ENCODE measurements around the gene GNAT2.

DNA sequence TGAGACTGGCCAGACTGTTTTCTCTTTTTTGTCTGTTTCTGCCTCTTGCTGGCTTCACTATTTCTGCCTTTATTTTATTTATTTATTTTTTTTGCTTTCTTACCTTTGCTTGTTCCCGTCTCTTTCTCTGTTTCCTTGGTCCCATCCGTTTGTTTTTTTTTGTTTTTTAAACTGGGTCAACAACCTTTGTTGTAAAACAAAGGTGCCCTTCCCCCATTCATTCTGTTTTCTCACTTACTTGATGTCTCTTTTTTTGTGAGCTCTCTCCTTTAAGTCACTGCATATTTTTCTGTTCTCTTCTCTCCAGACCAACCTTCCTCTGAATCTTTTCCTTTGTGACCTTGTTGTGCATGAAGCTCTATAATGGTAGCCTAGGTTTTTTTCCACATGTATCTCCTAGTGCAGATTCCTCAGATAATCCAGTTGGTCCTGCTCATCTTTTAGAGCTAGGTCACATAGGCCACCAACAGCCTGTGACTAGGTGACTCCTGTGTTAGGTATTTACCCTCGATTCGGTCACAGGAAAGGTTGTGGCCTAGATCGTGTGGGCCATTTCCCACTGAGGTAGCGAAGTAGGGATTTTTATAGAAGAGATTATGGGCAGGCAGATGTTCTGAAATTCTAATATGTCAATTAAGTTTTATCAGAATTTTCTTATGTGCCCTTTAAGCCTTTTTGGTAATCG lies 55.1 kb downstream of the GNAT2 start:
- TF ChIP-seq, protein P1, sequence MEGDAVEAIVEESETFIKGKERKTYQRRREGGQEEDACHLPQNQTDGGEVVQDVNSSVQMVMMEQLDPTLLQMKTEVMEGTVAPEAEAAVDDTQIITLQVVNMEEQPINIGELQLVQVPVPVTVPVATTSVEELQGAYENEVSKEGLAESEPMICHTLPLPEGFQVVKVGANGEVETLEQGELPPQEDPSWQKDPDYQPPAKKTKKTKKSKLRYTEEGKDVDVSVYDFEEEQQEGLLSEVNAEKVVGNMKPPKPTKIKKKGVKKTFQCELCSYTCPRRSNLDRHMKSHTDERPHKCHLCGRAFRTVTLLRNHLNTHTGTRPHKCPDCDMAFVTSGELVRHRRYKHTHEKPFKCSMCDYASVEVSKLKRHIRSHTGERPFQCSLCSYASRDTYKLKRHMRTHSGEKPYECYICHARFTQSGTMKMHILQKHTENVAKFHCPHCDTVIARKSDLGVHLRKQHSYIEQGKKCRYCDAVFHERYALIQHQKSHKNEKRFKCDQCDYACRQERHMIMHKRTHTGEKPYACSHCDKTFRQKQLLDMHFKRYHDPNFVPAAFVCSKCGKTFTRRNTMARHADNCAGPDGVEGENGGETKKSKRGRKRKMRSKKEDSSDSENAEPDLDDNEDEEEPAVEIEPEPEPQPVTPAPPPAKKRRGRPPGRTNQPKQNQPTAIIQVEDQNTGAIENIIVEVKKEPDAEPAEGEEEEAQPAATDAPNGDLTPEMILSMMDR (IDR thresholded peaks at IDR 0.05): no peak
- no peak for TF ChIP-seq POLR2AphosphoS5 (IDR thresholded peaks at IDR 0.05)
- no peak for TF ChIP-seq POLR2A (IDR thresholded peaks at IDR 0.05)

All from gastroesophageal sphincter (tissue), 3 donors.